ENCODE data around the gene SPP2.

DNA sequence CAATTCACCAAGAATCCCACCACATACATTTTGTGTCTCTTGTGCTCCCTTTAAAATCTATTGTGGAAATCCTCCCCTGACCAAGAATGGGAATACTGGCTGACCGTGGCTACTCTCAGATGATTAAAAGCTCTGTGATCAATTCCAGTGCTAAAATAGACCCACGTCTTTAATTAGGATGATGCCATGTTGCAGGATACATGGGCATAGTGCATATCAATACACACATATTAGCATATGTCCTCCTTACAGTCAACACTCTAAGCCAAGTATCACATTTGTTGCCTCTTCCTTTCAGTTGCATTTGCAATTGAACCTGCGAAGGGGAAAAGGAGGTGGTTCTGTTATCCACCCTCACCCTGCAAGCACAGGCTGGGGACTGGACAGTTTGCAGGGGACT lies 41.8 kb downstream of the SPP2 start:
- TF ChIP-seq POLR2A (IDR thresholded peaks at IDR 0.05), result no peak
- TF ChIP-seq, protein P1, sequence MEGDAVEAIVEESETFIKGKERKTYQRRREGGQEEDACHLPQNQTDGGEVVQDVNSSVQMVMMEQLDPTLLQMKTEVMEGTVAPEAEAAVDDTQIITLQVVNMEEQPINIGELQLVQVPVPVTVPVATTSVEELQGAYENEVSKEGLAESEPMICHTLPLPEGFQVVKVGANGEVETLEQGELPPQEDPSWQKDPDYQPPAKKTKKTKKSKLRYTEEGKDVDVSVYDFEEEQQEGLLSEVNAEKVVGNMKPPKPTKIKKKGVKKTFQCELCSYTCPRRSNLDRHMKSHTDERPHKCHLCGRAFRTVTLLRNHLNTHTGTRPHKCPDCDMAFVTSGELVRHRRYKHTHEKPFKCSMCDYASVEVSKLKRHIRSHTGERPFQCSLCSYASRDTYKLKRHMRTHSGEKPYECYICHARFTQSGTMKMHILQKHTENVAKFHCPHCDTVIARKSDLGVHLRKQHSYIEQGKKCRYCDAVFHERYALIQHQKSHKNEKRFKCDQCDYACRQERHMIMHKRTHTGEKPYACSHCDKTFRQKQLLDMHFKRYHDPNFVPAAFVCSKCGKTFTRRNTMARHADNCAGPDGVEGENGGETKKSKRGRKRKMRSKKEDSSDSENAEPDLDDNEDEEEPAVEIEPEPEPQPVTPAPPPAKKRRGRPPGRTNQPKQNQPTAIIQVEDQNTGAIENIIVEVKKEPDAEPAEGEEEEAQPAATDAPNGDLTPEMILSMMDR (IDR thresholded peaks at IDR 0.05), result no peak
- no peak for TF ChIP-seq EP300 (IDR thresholded peaks at IDR 0.05)
